GM19043 (cell line): Measurements from ENCODE around the gene GNPDA1.

Experiments used
- ATAC-seq: cut with Tn5 transposase; IDR thresholded peaks from one replicate; pipeline ENCODE4 v1.9.1; 2021; ENCODE audit warnings: low read depth; ENCODE audit not compliant: unreplicated experiment

The GNPDA1 gene

GRCh38 chr5:142024771-142025304, 12.0 kb upstream of the GNPDA1 start:
- peak; percentile 100 for ATAC-seq

DNA sequence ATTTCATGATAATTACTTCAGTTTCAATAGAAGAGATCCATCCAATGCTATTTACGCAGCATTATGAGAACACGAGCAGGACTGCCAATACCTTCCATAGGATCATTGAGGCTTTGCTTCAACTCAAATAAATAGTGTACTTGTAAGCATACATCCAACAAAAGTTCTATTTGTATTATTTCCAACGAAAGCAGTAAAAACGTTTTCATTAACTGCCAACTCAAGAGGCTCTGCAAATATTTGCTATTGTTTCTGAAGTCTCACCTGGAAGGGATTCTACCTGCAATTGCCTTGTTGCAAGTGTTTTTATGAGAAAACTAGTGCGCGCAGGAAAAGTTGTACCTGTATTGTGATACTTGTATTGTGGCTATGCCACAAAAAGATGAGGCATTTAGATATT, 11.0 kb upstream of the GNPDA1 start:
- ATAC-seq: no peak

GRCh38 chr5:142020122-142020659, 7.4 kb upstream of the GNPDA1 start:
- no peak for ATAC-seq

- ATAC-seq: no peak
These were observed 5.1 kb upstream of the GNPDA1 start for GRCh38 chr5:142017832-142018427.

- ATAC-seq: peak; percentile 42
These were observed 3.7 kb upstream of the GNPDA1 start for GRCh38 chr5:142016556-142016955.

DNA sequence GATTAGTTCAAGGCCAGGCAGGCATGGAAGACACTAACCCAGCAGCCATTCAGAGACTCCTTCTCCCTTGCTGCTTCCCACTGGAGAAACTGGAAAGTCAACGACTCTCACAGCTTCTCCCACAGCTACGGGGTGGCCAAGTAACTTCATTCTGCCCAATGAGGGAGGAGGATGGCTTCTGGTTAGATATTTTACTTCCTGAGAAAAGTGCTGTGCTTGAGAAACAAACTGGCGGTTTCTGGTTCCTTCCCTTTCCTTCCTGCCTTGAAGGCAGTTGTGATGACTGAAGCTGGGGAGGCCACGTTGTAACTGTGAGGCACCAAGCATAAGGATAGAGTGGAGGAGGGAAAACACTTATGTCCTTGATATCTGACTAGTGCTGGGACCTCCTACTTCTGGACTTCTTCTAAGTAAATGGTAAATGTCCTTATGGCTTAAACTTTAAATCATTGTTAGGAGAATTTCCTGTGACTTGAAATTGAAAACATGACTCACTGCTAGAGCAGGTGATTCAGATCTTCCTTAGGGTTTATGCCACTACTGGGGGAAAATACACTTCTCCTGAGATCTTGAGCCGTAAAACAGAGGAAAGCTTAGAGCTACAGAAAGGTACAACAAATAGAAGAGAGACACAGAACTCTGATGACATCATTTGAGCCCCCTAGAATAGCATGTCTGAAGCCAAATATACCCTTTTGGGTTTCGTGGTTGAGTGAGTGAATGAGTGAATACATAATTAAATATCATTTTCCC, 3.1 kb upstream of the GNPDA1 start:
- peak; percentile 28 for ATAC-seq

DNA sequence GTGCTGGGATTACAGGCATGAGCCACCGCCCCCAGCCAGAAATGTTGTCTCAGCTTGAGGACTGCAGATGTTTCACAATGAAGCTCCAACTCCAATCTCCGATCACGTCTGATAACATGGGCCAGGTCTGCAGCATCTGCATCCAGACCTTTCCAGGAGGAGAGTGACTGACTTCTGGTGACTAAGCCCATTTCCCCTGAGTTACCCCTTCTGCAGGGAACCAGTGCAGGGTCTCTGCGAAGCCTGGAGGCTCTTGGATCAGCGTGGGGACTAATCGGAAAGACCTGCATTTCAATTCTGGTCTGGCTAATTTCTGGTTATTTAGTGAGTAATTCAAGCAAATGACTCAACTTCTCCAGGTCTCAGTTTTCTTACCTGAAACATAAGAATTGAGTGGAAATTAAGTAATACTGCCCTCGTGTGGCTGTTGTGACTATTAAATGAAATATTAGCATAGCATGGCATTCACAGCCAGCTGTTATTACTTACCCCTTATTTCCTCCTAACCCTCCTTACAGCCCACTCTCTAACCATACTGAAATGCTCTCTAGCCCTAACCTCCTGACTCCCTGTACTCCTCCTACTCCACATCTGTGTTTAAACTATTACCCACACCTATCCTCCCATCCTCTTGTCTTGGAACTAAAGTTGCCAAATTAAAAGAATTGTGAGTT, 2.2 kb upstream of the GNPDA1 start:
- peak; percentile 22 for ATAC-seq

DNA sequence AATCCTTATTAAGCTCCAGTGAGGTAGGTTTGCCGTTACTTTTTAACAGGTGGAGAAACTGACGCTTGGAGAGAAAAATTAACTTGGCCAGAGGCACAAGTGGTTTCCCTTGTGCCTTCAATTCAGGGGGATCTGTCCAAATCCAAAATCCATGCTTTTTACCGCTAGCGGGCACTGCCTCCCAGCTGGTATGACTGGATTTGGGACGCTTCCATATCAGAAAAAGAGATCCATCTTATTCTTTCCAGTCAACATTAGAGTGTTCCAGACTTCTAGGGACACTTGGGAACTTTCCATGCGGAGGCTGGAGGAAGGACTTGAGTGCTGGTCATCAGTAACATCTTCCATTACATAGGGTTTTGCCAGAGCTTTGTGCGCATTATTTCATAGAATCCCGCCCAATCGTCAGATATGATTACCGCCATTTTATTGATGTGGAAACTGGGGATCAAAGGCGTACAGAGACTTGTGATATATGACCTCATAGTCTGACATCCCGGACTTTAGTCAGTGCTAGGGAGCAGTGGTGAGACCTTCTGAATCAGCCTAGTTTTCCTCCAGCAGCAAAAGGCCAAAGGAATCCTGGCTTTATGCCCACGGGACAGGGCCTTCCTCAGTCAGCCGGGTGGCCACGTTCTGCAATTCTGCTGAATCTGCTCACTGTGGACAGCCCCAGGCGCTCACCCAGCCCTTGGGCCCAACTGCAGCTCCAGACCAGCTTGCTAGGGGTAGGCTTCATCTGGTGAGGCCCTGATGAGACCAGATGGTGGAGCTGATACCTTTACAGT, 1.1 kb upstream of the GNPDA1 start:
- no peak for ATAC-seq

DNA sequence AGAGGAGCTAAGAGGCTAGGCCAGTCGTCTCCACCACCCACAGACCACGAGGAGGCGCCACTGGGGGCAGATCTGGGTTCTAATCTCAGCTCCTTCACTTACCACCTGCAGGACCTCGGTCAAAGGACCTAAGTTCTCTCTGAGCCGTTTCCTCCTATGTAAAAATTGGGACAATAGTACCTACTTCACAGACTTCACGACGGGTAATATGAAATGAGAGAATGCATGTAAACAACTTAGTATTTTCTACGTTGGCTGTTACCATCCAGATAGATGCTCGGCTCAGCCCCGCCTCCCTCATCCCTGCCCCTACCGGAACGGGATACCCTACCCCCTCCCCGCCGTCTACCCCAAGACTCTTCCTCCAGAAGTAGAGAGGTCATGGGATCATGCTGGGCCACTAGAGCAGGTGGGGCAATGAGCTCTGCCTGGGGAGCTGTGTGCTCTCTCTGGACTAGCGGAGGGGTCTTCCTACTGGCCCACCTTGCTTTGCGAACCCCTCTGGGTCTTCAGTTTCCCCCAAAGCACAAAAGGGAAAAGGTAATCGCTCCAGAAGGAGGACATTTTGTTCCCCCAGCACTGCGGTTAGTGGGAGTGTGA, 541 bp downstream of the GNPDA1 start:
- no peak for ATAC-seq

- no peak for ATAC-seq
These were observed 1.1 kb downstream of the GNPDA1 start for GRCh38 chr5:142011572-142012185.

- no peak for ATAC-seq
These were observed 2.9 kb downstream of the GNPDA1 start for GRCh38 chr5:142009886-142010285.

DNA sequence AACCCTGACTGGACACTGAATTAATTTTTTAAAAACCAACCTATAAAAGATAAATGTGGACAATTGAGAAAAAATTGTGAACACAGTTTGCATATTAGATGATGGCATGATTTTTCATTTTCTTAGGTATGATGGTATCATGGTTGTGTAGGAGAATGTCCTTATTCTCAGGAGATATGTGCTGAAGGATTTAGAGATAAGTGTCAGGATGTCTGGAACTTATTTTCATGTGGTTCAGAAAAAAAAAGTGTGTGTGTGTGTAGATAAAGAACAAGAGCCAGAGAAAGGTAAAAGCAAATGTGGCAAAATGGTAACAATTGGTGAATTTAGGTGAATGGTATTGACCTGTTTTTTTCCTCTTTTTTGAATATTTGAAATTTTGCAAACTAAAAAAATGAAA, 4.0 kb downstream of the GNPDA1 start:
- ATAC-seq: no peak

DNA sequence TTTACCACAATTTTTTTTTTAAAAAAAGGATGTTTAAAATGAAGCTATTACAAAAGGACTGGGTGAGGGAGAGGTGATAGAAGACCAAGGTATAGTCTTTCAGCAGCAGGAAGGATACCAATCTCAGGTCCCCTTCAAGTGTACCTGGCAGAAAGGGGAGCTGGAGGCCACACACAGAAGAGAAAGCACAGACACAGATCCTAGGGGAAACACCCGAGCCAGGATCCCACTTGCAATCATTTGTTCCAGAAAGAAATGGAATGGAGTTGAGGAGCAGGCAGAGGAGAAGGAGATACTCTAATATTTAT, 5.6 kb downstream of the GNPDA1 start:
- no peak for ATAC-seq

- no peak for ATAC-seq
These were observed 6.2 kb downstream of the GNPDA1 start for GRCh38 chr5:142006363-142007236.

DNA sequence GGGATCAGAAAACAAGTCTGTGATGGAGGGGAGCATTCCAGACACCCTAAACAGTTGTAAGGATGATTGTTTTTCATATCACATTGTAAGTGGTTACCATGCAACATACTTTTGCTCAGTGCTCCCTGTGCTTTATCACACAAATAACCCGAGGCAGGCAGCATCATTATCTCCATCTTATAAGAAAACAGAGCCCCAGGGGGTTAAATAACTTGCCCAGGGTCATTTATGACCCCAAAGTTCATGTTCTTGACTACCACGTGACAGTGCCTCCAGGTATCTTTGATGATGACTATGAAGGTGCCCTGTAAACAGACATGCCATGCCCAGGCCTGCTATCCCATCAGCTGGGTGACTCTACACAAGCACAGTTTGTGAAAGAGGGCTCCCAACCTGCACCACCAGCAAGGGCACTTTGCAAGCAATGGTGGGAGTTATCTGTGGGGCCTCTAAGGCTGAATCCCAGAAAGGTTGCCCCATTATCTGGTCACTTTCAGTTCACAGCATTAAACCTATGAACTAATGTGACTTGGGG, 9.5 kb downstream of the GNPDA1 start:
- no peak for ATAC-seq

GRCh38 chr5:142000704-142001484, 11.9 kb downstream of the GNPDA1 start:
- ATAC-seq: no peak

GRCh38 chr5:142000173-142000572, 12.7 kb downstream of the GNPDA1 start:
- ATAC-seq: no peak
